A549 (cell line): ENCODE measurements around the gene PPTC7. TPM values are rescaled to one million over a fixed set of nuclear protein-coding genes. Genes with fewer than 3 reads are reported as not detected.
"Not testable (repeated sequence)": the region's sequence is repeated elsewhere in the genome, so short reads cannot be mapped to it uniquely, and the experiment has no call there.

Experiments used
- ATAC-seq, 2 experiments: fragments of 200-7000 bp in 1 of 2; fragments of >200 bp in 1 of 2; cut with Nextera tagmentation in 1 of 2; cut with Tn5 transposase in 1 of 2; 3 replicates each; pipeline versions ENCODE4 v1.8.0 to v1.9.1; 2018 to 2020; ENCODE audit warnings: mild to moderate bottlenecking in 1 of 2, moderate library complexity in 1 of 2
- CTCF ChIA-PET: fragments of 300-600 bp; sonication (Branson Sonifier 250); formaldehyde crosslinking; extraction: SDS; loops from one replicate; lab custom pipeline; 2021; ENCODE audit warnings: antibody characterized with exemption, inconsistent platforms; lab: Yijun Ruan, JAX
- POLR2A ChIA-PET: fragments of 350-600 bp; formaldehyde crosslinking; extraction: SDS; loops from one replicate; lab custom pipeline; 2021; ENCODE audit warnings: antibody characterized with exemption, inconsistent platforms; lab: Yijun Ruan, JAX
- DNase-seq, 2 experiments: peaks; one replicate each; pipeline versions ENCODE4 v3.0.0 to v3.0.0-alpha.2; 2011 to 2016; ENCODE audit warnings: low read depth in 1 of 2, low spot score in 1 of 2
- FAIRE-seq: peaks from 2 replicates; lab custom pipeline; 2011; peaks lifted over from hg19 to GRCh38; lab: Jason Lieb, UNC
- H3K27ac ChIP-seq, 2 experiments: fragments of >200 bp; sonication (Bioruptor Twin); formaldehyde crosslinking; 3 replicates each; pipeline ENCODE4 v1.5.1; 2016 to 2017
- H3K4me1 ChIP-seq: fragments of >200 bp; sonication (Bioruptor Twin); formaldehyde crosslinking; 3 replicates; pipeline ENCODE4 v1.6.1; 2016
- H3K4me2 ChIP-seq: fragments of >200 bp; sonication (Bioruptor Twin); formaldehyde crosslinking; 3 replicates; pipeline ENCODE4 v1.6.1; 2016
- H3K4me3 ChIP-seq: fragments of >200 bp; sonication (Bioruptor Twin); formaldehyde crosslinking; 3 replicates; pipeline ENCODE4 v1.5.1; 2016
- H3K9me3 ChIP-seq: fragments of >200 bp; sonication (Bioruptor Twin); formaldehyde crosslinking; 3 replicates; pipeline ENCODE4 v1.6.1; 2016
- BCL3 ChIP-seq: fragments of >200 bp; sonication (Bioruptor Twin); formaldehyde crosslinking; IDR thresholded peaks from 3 replicates; pipeline ENCODE4 v1.6.1; 2016
- CEBPB ChIP-seq, 2 experiments: fragments of >200 bp in 1 of 2; sonication (Bioruptor Twin) in 1 of 2; formaldehyde crosslinking in 1 of 2; IDR thresholded peaks; 2 replicates each; pipeline ENCODE4 v1.6.1; 2012 to 2016
- E2F6 ChIP-seq: IDR thresholded peaks from 2 replicates; pipeline ENCODE4 v1.6.1; 2012; ENCODE audit warnings: low read depth, borderline replicate concordance
- EHF ChIP-seq: fragments of 250-450 bp; sonication (Bioruptor Pico); IDR thresholded peaks from 2 replicates; pipeline ENCODE4 v1.5.0; 2020; ENCODE audit warnings: mild to moderate bottlenecking
- FOSB ChIP-seq: fragments of 250-450 bp; sonication (Bioruptor Pico); IDR thresholded peaks from 2 replicates; pipeline ENCODE4 v1.5.0; 2020; ENCODE audit warnings: mild to moderate bottlenecking, moderate library complexity
- HES2 ChIP-seq: fragments of >200 bp; sonication (Bioruptor Twin); formaldehyde crosslinking; IDR thresholded peaks from 2 replicates; pipeline ENCODE4 v1.6.1; 2016
- HMGXB4 ChIP-seq: fragments of 250-450 bp; sonication (Bioruptor Pico); IDR thresholded peaks from 2 replicates; pipeline ENCODE4 v1.5.0; 2021; ENCODE audit warnings: mild to moderate bottlenecking, moderate library complexity, borderline replicate concordance
- JUNB ChIP-seq: fragments of >200 bp; sonication (Bioruptor Twin); formaldehyde crosslinking; IDR thresholded peaks from 2 replicates; pipeline ENCODE4 v1.6.1; 2016
- KDM1A ChIP-seq: fragments of 200-600 bp; sonication (generic); IDR thresholded peaks from 2 replicates; pipeline ENCODE4 v1.6.1; 2016; ENCODE audit warnings: low read depth, mild to moderate bottlenecking
- MAZ ChIP-seq: fragments of 150-350 bp; IDR thresholded peaks from 2 replicates; pipeline ENCODE4 v1.6.1; 2014; ENCODE audit warnings: antibody characterized with exemption, low read depth, low read length, borderline replicate concordance
- NFE2L2 ChIP-seq: fragments of 150-350 bp; conservative IDR thresholded peaks from 2 replicates; pipeline ENCODE4 v1.6.1; 2014; ENCODE audit warnings: low read length
- NR3C1 ChIP-seq: fragments of >200 bp; sonication (Bioruptor Twin); formaldehyde crosslinking; IDR thresholded peaks from 3 replicates; pipeline ENCODE4 v1.6.1; 2017
- PHF8 ChIP-seq: fragments of 200-600 bp; sonication (generic); IDR thresholded peaks from 2 replicates; pipeline ENCODE4 v1.6.1; 2016; ENCODE audit warnings: low read depth, mild to moderate bottlenecking, antibody characterized with exemption, moderate library complexity, borderline replicate concordance
- RAD21 ChIP-seq, 2 experiments: fragments of >200 bp in 1 of 2; sonication (Bioruptor Twin) in 1 of 2; formaldehyde crosslinking in 1 of 2; IDR thresholded peaks in 1 of 2; conservative IDR thresholded peaks in 1 of 2; 2 replicates in 1 of 2; 3 replicates in 1 of 2; pipeline ENCODE4 v1.6.1; 2012 to 2018; ENCODE audit warnings: inconsistent platforms in 1 of 2
- RARB ChIP-seq: fragments of 250-450 bp; sonication (Bioruptor Pico); IDR thresholded peaks from 2 replicates; pipeline ENCODE4 v1.8.0; 2021; ENCODE audit warnings: mild to moderate bottlenecking, moderate library complexity
- RCOR1 ChIP-seq: fragments of 150-350 bp; IDR thresholded peaks from 2 replicates; pipeline ENCODE4 v1.6.1; 2014; ENCODE audit warnings: antibody characterized with exemption, low read length, low read depth
- SREBF2 ChIP-seq: fragments of 450-650 bp; IDR thresholded peaks from 2 replicates; pipeline ENCODE4 v1.6.1; 2014; ENCODE audit warnings: mild to moderate bottlenecking, moderate library complexity
- ZFP36 ChIP-seq: fragments of 450-650 bp; IDR thresholded peaks from 2 replicates; pipeline ENCODE4 v1.6.1; 2014; ENCODE audit warnings: borderline replicate concordance; ENCODE audit not compliant: partially characterized antibody
- ZSCAN20 ChIP-seq: fragments of 250-450 bp; sonication (Bioruptor Pico); IDR thresholded peaks from 2 replicates; pipeline ENCODE4 v1.8.0; 2022; ENCODE audit warnings: mild to moderate bottlenecking, moderate library complexity
- WGBS: methylation state at CpG from one replicate; pipeline ENCODE4 v1.1.6; 2017; ENCODE audit errors: missing lambda C conversion rate; 5-methylcytosine and 5-hydroxymethylcytosine counted together
- polyA plus RNA-seq, 4 experiments: library from polyadenylated mRNA; depleted of rRNA in 3 of 4; stranded (reverse); fragments of >200 nt; fragmentation: RNase III in 1 of 4; extraction: RNeasy Plus Mini Kit Qiagen cat#74134 plus additional on column Dnase treatment in 1 of 4; gene quantifications; 2 replicates in 3 of 4; 3 replicates in 1 of 4; pipeline ENCODE4 v1.2.3, GENCODE V29; 2011 to 2017

PPTC7 gene
- polyA plus RNA-seq, 2 of the 4 experiments (the other 2 are of a cell fraction): 15.1 to 30.3 TPM

- CTCF ChIA-PET: interaction anchor here (0.7 to 2.0 kb wide), 3 partner anchors 11 to 391 kb away, joined by 3 to 5 read pairs (median 3); no protein-coding TSS in a partner anchor
- H3K4me1 ChIP-seq, H3K4me2 ChIP-seq, FAIRE-seq, H3K4me3 ChIP-seq, POLR2A ChIA-PET, H3K9me3 ChIP-seq, ATAC-seq, H3K27ac ChIP-seq, DNase-seq: not testable (repeated sequence)
- WGBS: 93% methylated on average over 11 of the region's 11 CpGs
Measured at GRCh38 chr12:110520876-110521712, 62.0 kb downstream of the PPTC7 start.

GRCh38 chr12:110518014-110518413 lies 65.1 kb downstream of the PPTC7 start:
- H3K27ac ChIP-seq, H3K4me1 ChIP-seq, FAIRE-seq, POLR2A ChIA-PET, H3K9me3 ChIP-seq, H3K4me2 ChIP-seq, DNase-seq, ATAC-seq, H3K4me3 ChIP-seq: not testable (repeated sequence)
- CTCF ChIA-PET: interaction anchor here (0.6 to 3.1 kb wide), 6 partner anchors 10 to 84 kb away, joined by 3 to 10 read pairs (median 5); partner anchors contain the start of gene FAM216A
- 76% methylated on average over 8 of the region's 8 CpGs for WGBS

- ChIA-PET POLR2A (no interaction called here), CTCF (interaction anchor here (1.0 to 3.1 kb wide), 4 partner anchors 9 to 48 kb away, joined by 3 to 7 read pairs (median 4); partner anchors contain the start of gene FAM216A)
- H3K4me2 ChIP-seq: no peak overlapping the region
- 58% methylated on average over 3 of the region's 3 CpGs for WGBS
- no peak overlapping the region for H3K4me3 ChIP-seq
- H3K27ac ChIP-seq: no peak overlapping the region
- no peaks in the 10 kb centered on the region for H3K9me3 ChIP-seq
- H3K4me1 ChIP-seq: no peaks in the 10 kb centered on the region
- TF ChIP-seq SREBF2 (no peak), ZFP36 (no peak), RCOR1 (no peak), ZSCAN20 (CRISPR knock-in tag) (no peak), HMGXB4 (CRISPR knock-in tag) (no peak), JUNB (no peak), RARB (no peak), E2F6 (no peak), NR3C1 (no peak), KDM1A (no peak), RAD21 (conservative IDR thresholded peaks at IDR 0.05 in 1 of 2, IDR thresholded peaks at IDR 0.05 in 1 of 2) (no peak), MAZ (no peak), FOSB (CRISPR knock-in tag) (no peak), CEBPB (IDR thresholded peaks at IDR 0.05) (no peak), PHF8 (no peak), NFE2L2 (no peak), BCL3 (no peak), HES2 (no peak), EHF (no peak)
- FAIRE-seq (no peak), DNase-seq (no peak), ATAC-seq (no peak)
Measured at GRCh38 chr12:110516995-110517394, 66.1 kb downstream of the PPTC7 start.
